ENCODE data around the gene ZSCAN29.

DNA sequence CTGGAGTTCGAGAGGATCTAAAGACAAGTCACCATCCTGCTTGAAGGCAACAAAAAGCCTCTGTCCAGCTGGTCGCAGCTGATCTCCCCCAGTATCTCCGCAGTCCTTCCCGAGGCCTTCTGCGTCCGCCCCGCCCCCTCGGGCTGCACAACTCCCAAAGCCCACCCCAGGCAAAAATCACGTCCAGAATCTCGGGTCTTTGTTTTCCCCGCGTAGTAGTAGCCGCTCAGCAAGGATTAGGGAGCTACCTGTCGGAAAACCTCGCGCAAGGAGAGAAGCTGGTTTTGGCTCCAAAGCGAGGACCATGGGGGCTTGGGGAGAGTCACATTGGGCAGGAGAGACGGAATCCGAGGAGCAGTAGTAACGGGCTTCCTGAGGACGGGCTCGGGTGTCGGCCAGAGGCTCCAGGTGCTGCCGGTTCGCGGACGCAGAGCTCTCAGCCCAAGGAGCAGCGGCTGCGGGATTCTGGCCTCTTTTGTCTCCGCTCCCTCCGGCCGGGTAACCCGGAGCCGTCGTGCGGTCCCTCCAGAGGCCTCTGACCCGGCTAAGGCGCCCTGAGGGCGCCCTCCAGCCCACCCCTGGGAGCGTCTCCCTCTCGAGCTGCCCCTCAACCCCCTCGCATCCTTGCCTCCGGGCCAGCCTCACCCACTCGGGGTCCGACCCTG lies 401 bp downstream of the ZSCAN29 start:
- TF ChIP-seq, protein P1, sequence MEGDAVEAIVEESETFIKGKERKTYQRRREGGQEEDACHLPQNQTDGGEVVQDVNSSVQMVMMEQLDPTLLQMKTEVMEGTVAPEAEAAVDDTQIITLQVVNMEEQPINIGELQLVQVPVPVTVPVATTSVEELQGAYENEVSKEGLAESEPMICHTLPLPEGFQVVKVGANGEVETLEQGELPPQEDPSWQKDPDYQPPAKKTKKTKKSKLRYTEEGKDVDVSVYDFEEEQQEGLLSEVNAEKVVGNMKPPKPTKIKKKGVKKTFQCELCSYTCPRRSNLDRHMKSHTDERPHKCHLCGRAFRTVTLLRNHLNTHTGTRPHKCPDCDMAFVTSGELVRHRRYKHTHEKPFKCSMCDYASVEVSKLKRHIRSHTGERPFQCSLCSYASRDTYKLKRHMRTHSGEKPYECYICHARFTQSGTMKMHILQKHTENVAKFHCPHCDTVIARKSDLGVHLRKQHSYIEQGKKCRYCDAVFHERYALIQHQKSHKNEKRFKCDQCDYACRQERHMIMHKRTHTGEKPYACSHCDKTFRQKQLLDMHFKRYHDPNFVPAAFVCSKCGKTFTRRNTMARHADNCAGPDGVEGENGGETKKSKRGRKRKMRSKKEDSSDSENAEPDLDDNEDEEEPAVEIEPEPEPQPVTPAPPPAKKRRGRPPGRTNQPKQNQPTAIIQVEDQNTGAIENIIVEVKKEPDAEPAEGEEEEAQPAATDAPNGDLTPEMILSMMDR (conservative IDR thresholded peaks at IDR 0.05; ENCODE audit: low read length), result no peak
- TF ChIP-seq EZH2phosphoT487 (IDR thresholded peaks at IDR 0.05; ENCODE audit: borderline replicate concordance), result no peak

All from Loucy (cell line).